Tibial nerve (tissue), 4 donors: ENCODE measurements around the gene MRAP. TPM values are rescaled to one million over a fixed set of nuclear protein-coding genes. Genes with fewer than 3 reads are reported as not detected.

Experiments
- DNase-seq, 2 donors: peaks; one replicate each; pipeline ENCODE4 v3.0.0-alpha.2; 2019; ENCODE audit warnings: low spot score in 2 of 2
- H3K27ac ChIP-seq, 4 donors: fragments of 200-600 bp; sonication (generic) in 3 of 4; one replicate each; pipeline ENCODE4 v1.5.1; 2017 to 2019; ENCODE audit warnings: mild to moderate bottlenecking in 1 of 4
- H3K27me3 ChIP-seq, 2 donors: fragments of 200-600 bp; sonication (generic) in 1 of 2; one replicate each; pipeline versions ENCODE4 v1.5.1 to v1.6.0; 2017 to 2019
- H3K36me3 ChIP-seq, 3 donors: fragments of 200-600 bp; sonication (generic); one replicate each; pipeline ENCODE4 v1.5.1; 2018 to 2019
- H3K4me1 ChIP-seq, 4 donors: fragments of 200-600 bp; sonication (generic) in 3 of 4; one replicate each; pipeline ENCODE4 v1.5.1; 2017 to 2019
- H3K4me3 ChIP-seq, 4 donors: fragments of 200-600 bp; sonication (generic) in 3 of 4; one replicate each; pipeline ENCODE4 v1.5.1; 2017 to 2019; ENCODE audit warnings: mild to moderate bottlenecking in 1 of 4, moderate library complexity in 1 of 4
- H3K9me3 ChIP-seq, 4 donors: fragments of 200-600 bp; sonication (generic) in 3 of 4; one replicate each; pipeline ENCODE4 v1.5.1; 2017 to 2019
- EP300 ChIP-seq, 2 donors: sonication (generic); formaldehyde crosslinking; IDR thresholded peaks; one replicate each; pipeline ENCODE4 v1.6.1; 2017; ENCODE audit warnings: antibody characterized with exemption in 2 of 2, mild to moderate bottlenecking in 1 of 2
- POLR2A ChIP-seq, 2 donors: fragments of 450-650 bp; IDR thresholded peaks; one replicate each; pipeline ENCODE4 v1.6.1; 2017; ENCODE audit warnings: antibody characterized with exemption in 2 of 2, mild to moderate bottlenecking in 2 of 2, moderate library complexity in 2 of 2
- WGBS, 2 donors: methylation state at CpG; one replicate each; pipeline ENCODE4 v1.1.5; 2018; 5-methylcytosine and 5-hydroxymethylcytosine counted together
- total RNA-seq, 4 donors: library from RNA; depleted of rRNA; stranded (reverse); fragments of >200 nt; gene quantifications; one replicate each; pipeline ENCODE4 v1.1.0, GENCODE V29; 2016
- TF ChIP-seq, protein P1 (sequence below), 5 experiments: fragments of 200-600 bp in 3 of 5; fragments of 450-650 bp in 2 of 5; sonication (generic) in 3 of 5; IDR thresholded peaks; one replicate each; pipeline ENCODE4 v1.5.1; 2016 to 2019; ENCODE audit warnings: antibody characterized with exemption in 5 of 5, mild to moderate bottlenecking in 3 of 5, moderate library complexity in 2 of 5

MRAP gene
- total RNA-seq, 4 donors from 2014 or later, result 1.6 to 14.4 (median 4.8) TPM

DNA sequence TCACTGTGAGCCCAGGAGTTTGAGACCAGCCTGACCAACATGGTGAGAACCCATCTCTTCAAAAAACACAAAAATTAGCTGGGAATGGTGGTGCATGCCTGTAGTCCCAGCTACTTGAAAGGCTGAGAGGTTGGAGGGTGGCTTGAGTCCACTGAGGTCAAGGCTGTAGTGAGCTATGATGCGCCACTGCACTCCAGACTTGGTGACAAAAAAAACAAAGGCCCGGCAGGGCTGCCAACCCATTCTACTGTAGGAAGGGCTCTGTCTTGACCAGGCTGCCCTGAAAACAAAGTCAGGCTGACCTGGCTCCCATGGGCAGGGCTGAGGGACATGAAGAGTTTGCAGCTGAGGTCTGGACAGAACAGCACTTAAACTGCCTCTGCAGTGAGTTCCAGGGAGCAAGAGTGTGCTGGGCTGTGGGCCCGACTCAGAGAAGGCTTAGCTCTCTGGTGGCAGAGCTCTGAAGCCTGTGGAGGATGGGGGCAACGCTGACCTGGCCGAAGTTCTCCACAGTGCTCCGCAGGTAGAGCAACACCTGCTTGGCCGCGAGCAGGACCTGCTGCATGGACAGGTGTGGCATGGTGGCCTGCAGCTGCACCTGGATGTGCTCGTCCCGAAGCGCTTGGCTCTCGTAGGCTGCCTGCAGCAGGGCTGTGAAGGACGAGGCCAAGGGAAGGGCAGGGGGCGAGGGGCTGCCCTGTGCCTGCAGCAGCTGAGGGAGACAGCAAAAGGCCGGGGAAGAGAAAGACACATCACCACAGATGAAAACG is 51.7 kb downstream of the MRAP start:
- no peak for DNase-seq
- no peak overlapping the region for H3K4me3 ChIP-seq
- H3K27me3 ChIP-seq, result no peaks in the 10 kb centered on the region
- WGBS, 2 donors, result 89 to 93% methylated on average over 16 of the region's 16 CpGs
- H3K27ac ChIP-seq, result no peak overlapping the region
- no peaks in the 10 kb centered on the region for H3K4me1 ChIP-seq
- peaks cover 0 to 100% (median 59%) of the 10 kb centered on the region in 3 donors for H3K36me3 ChIP-seq
- TF ChIP-seq, protein P1, sequence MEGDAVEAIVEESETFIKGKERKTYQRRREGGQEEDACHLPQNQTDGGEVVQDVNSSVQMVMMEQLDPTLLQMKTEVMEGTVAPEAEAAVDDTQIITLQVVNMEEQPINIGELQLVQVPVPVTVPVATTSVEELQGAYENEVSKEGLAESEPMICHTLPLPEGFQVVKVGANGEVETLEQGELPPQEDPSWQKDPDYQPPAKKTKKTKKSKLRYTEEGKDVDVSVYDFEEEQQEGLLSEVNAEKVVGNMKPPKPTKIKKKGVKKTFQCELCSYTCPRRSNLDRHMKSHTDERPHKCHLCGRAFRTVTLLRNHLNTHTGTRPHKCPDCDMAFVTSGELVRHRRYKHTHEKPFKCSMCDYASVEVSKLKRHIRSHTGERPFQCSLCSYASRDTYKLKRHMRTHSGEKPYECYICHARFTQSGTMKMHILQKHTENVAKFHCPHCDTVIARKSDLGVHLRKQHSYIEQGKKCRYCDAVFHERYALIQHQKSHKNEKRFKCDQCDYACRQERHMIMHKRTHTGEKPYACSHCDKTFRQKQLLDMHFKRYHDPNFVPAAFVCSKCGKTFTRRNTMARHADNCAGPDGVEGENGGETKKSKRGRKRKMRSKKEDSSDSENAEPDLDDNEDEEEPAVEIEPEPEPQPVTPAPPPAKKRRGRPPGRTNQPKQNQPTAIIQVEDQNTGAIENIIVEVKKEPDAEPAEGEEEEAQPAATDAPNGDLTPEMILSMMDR (IDR thresholded peaks at IDR 0.05), result no peak
- TF ChIP-seq EP300 (IDR thresholded peaks at IDR 0.05) (no peak), POLR2A (IDR thresholded peaks at IDR 0.05) (no peak)
- H3K9me3 ChIP-seq, result no peaks in the 10 kb centered on the region

DNA sequence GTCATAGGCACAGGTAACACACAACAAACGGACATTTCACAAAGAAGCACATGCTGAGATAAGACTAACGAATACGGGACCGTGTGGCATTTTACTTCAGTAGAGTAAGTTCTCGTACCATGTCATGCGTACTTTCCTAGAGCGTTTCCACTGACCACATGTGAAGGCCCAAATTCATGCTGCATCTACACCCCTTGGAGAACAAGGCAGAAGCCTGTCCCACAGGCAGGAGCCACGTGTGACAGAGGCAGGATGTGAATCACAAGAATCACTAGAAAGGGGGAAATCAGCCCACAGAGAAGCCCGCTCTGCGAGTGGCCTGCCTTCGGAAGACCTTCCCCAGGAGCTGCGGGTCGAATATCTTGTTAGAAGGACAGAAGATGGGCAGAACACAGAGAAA is 52.3 kb downstream of the MRAP start:
- H3K36me3 ChIP-seq, result peaks cover 0 to 100% (median 60%) of the 10 kb centered on the region in 3 donors
- no peak overlapping the region for H3K4me3 ChIP-seq
- no peak for TF ChIP-seq EP300 (IDR thresholded peaks at IDR 0.05)
- TF ChIP-seq, protein P1 (IDR thresholded peaks at IDR 0.05), result no peak
- no peak for TF ChIP-seq POLR2A (IDR thresholded peaks at IDR 0.05)
- no peak overlapping the region for H3K27ac ChIP-seq
- DNase-seq, result no peak
- no peaks in the 10 kb centered on the region for H3K27me3 ChIP-seq
- H3K9me3 ChIP-seq, result no peaks in the 10 kb centered on the region
- 88 to 90% methylated on average over 13 of the region's 13 CpGs for WGBS, 2 donors
- no peaks in the 10 kb centered on the region for H3K4me1 ChIP-seq

DNA sequence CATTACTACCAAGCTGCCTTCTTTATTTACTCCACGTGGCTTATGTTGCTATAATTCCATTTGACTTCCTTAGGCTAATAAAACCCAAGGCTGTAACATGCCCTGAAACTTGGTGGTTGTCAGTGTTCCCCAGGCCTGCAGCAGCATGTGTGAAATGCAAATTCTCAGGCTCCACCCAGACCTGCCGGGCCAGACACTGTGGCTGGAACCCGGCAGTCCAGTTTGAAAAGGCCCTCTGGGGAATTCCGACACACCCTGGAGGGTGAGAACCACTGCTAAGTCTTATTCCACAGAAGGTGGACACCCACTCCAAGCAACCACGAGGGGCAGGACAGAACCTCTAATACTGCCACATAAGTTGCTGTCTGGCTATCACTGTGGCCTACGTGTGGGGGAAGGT is 52.8 kb downstream of the MRAP start:
- Histone ChIP-seq H3K4me1 (no peaks in the 10 kb centered on the region), H3K9me3 (no peaks in the 10 kb centered on the region), H3K36me3 (peaks cover 0 to 100% (median 58%) of the 10 kb centered on the region in 3 donors), H3K27me3 (no peaks in the 10 kb centered on the region), H3K27ac (no peak overlapping the region), H3K4me3 (no peak overlapping the region)
- TF ChIP-seq POLR2A (IDR thresholded peaks at IDR 0.05) (no peak), EP300 (IDR thresholded peaks at IDR 0.05) (no peak)
- TF ChIP-seq, protein P1 (IDR thresholded peaks at IDR 0.05), result no peak
- no peak for DNase-seq
- 79 to 88% methylated on average over 6 of the region's 6 CpGs for WGBS, 2 donors

DNA sequence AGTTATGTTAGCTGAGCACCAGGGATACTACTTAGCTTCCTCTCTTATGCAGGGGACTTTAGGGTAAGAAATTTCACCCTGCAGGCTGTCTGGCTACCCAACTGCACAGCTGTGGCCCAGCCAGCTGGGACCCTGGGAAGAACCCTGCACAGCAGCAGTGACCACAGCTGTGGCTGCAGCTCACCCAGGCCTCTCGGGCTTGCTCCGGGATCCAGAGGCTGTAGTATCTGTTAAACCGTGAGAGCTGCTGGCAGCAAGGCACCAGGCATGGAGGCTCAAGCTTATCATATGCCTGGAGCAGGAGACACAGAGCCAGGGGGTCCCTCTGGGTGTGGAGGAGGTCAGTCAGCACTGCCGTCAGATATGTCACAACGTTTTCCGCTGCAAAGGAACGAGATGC is 53.9 kb downstream of the MRAP start:
- Histone ChIP-seq H3K27ac (no peak overlapping the region), H3K4me3 (no peak overlapping the region), H3K36me3 (peaks cover 0 to 100% (median 49%) of the 10 kb centered on the region in 3 donors), H3K9me3 (no peaks in the 10 kb centered on the region), H3K27me3 (no peaks in the 10 kb centered on the region), H3K4me1 (no peaks in the 10 kb centered on the region)
- no peak for TF ChIP-seq POLR2A (IDR thresholded peaks at IDR 0.05)
- TF ChIP-seq, protein P1 (IDR thresholded peaks at IDR 0.05), result no peak
- no peak for TF ChIP-seq EP300 (IDR thresholded peaks at IDR 0.05)
- no peak for DNase-seq
- WGBS, 2 donors, result 82 to 94% methylated on average over 4 to 7 of the region's 7 CpGs

DNA sequence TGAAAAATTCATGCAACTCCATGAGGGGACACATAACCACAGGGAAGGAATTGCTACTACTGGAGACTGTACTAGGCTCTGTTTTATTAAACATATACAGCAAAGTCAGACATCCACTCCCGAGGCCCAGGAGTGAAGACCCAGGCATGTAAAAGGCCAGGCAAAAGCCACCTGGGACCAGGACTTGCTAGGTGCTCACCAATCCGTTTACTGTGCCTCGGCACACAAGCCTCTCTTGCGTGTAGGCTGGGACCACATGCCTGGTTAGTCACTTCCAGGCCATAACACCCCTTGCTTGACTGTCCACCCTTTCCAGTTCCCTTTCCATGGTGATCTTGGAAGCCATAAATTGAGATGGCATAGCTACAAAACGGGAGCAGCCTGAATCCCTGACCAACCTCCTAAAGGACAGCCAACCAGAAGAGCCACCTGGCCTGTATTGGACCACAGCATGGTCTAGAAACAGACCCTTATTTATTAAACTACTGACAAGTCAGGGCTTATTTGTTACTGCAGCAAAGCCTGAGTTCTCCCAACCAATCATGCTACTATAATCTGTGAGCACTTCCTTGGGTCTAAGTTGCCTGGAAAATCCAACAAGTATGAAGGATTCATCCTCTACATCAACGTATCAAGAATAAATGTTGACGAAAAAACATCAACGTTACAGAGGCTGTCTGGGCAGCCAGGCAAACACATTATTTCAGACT is 54.5 kb downstream of the MRAP start:
- no peak for DNase-seq
- H3K4me3 ChIP-seq, result no peak overlapping the region
- no peaks in the 10 kb centered on the region for H3K27me3 ChIP-seq
- TF ChIP-seq, protein P1 (IDR thresholded peaks at IDR 0.05), result no peak
- TF ChIP-seq POLR2A (IDR thresholded peaks at IDR 0.05), result no peak
- TF ChIP-seq EP300 (IDR thresholded peaks at IDR 0.05), result no peak
- 90 to 93% methylated on average over 6 to 8 of the region's 8 CpGs for WGBS, 2 donors
- H3K9me3 ChIP-seq, result no peaks in the 10 kb centered on the region
- no peak overlapping the region for H3K27ac ChIP-seq
- H3K4me1 ChIP-seq, result no peaks in the 10 kb centered on the region
- H3K36me3 ChIP-seq, result peaks cover 0 to 100% (median 44%) of the 10 kb centered on the region in 3 donors
